ENCODE results near the gene CDK15.

The CDK15 gene

DNA sequence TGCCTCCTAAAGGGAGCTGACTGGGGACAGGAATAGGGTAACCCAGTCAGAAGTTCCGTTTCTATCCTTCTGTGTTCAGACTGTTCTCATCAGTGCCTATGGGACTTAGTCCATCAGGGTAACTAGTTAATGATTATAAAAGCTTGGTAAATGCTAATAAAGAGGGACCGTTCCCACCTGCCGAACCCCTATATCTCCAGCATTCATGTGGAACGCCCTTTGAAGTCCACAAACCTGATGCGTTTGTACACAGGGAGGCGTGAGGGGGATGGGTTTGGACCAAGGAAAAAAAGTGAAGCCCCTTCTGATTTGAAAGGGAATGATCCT, 112.9 kb downstream of the CDK15 start:
- TF ChIP-seq POLR2A (IDR thresholded peaks at IDR 0.05; ENCODE audit: low read depth, low read length) (no peak), POLR2AphosphoS5 (IDR thresholded peaks at IDR 0.05; ENCODE audit: low read depth, low read length) (no peak), TAF1 (IDR thresholded peaks at IDR 0.05; ENCODE audit: borderline replicate concordance, low read depth, low read length) (no peak)
- DNase-seq (ENCODE audit: insufficient read length): no peak
- no peak for FAIRE-seq

DNA sequence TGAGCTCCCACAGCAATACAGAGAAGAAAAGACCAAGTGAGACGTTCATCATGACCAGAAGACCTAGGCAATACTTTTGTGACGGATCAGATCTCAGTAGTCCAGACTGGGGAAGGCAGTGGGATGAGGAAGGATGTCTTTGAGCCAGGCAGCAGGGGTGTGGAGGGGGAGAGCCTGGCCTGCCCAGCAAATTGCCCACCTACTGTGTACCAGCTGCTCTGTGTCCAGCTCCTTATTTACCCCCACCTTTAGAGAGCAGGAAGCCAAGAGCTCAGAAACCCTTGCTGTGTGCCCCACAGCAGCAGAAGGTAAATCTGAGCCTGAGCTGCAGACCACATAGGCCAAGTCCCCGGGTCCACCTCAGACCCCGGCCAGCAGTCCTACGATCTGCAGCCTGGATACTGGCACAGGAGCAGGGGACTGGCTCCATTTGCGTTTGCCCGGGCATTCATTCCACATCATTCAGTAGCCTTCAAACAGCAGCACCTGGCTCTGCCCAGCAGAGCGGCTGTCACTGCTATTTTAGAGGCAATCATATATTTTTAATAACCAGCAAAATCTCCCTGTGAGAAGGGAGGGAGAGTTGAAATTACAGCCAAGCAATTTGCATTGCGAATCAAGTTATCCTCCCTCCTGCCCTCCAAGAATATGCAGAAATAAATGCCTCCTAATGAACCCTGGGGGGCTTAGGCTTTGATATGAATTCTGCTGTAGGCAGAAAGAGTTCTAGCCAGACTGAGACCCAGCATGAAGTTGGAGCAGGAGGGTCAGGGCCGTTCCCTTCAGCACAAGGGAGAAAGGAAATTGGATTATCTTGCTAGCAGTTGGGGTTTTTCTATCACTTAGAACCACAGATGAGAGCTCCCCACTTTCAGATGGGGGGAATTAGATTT, 117.3 kb downstream of the CDK15 start:
- no peak for FAIRE-seq
- TF ChIP-seq TAF1 (IDR thresholded peaks at IDR 0.05; ENCODE audit: borderline replicate concordance, low read depth, low read length) (no peak), POLR2A (IDR thresholded peaks at IDR 0.05; ENCODE audit: low read depth, low read length) (no peak), POLR2AphosphoS5 (IDR thresholded peaks at IDR 0.05; ENCODE audit: low read depth, low read length) (no peak)
- DNase-seq (ENCODE audit: insufficient read length): no peak

DNA sequence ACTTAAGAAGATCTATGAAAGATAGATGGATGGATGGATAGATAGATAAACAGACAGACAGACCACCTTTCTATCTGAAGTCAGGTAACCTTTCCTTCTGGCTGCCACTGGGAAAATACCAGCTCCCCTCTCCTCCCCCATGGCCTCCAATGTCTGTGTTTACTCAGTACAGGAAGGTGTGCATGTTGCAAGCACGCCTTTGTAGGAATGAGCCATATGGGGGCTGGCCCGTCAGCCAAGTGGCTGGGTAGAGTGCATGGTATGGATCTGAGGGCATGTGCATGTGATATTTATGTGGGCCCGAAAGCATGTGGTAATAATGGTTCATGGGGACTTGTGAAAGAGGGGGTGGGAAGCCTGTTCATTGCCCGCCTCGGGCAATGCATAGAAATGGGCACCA, 118.1 kb downstream of the CDK15 start:
- FAIRE-seq (no peak), DNase-seq (ENCODE audit: insufficient read length) (no peak)
- TF ChIP-seq POLR2AphosphoS5 (IDR thresholded peaks at IDR 0.05; ENCODE audit: low read depth, low read length) (no peak), TAF1 (IDR thresholded peaks at IDR 0.05; ENCODE audit: borderline replicate concordance, low read depth, low read length) (no peak), POLR2A (IDR thresholded peaks at IDR 0.05; ENCODE audit: low read depth, low read length) (no peak)

DNA sequence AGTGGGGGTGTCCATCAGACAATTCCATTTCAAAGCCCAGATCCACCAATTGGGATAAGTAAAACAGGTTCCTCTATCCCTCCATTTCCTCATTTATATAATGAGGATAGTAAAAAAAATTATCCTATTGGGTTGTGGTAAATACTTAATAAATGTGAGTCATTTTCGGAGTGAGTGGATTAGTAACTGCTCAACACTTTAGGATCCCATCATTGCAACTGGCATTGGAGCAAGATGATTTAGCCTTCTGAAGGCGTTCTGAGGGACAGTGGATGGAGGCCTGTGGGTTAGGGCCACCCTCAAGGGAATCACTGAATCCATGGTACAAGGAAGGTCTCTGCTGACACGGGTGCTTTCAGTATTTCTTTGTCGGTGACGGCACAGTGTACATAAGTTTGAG, 118.7 kb downstream of the CDK15 start:
- DNase-seq (ENCODE audit: insufficient read length) (no peak), FAIRE-seq (no peak)
- no peak for TF ChIP-seq POLR2A (IDR thresholded peaks at IDR 0.05; ENCODE audit: low read depth, low read length)
- TF ChIP-seq TAF1 (IDR thresholded peaks at IDR 0.05; ENCODE audit: borderline replicate concordance, low read depth, low read length): no peak
- no peak for TF ChIP-seq POLR2AphosphoS5 (IDR thresholded peaks at IDR 0.05; ENCODE audit: low read depth, low read length)

DNA sequence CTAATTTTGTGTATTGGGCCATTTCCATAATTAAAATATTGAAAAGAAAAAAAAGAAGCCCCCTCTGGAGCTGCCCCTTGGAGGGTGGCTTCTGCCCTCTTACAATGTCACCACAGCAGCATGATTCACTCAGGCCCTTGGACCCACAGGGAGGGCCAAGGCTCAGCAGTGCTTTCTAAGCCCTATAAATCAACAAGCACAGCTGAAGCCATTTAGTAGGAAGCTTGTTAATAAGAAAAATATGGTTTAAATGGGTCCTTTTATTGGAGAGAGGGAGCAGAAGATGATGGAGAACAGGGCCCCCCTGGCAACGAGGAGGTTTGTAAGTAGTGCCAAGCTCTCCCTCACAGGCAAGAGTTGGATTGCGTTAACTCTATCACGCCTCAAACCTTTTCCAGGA, 119.7 kb downstream of the CDK15 start:
- TF ChIP-seq TAF1 (IDR thresholded peaks at IDR 0.05; ENCODE audit: borderline replicate concordance, low read depth, low read length) (no peak), POLR2A (IDR thresholded peaks at IDR 0.05; ENCODE audit: low read depth, low read length) (no peak), POLR2AphosphoS5 (IDR thresholded peaks at IDR 0.05; ENCODE audit: low read depth, low read length) (no peak)
- FAIRE-seq (no peak), DNase-seq (ENCODE audit: insufficient read length) (no peak)

DNA sequence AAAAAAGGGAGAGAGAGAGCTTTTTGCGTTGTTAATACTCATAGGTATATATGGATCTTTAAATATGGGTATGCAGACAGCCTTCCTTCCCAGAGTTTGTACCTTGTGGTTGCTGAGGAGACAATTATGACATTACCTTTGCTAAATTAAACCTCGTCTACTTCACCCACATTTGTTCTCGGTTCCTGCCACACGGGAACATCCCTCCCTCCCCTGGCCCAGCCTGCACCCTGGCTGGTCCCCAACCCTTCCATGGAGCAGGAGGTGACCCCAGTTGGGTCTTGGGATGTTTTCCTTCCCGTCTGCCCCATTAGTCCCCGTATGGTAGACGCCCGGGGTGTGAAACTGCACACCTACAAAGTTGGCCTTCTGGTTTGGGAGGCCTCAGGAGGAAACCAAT, 122.0 kb downstream of the CDK15 start:
- FAIRE-seq: no peak
- DNase-seq (ENCODE audit: insufficient read length): no peak
- no peak for TF ChIP-seq TAF1 (IDR thresholded peaks at IDR 0.05; ENCODE audit: borderline replicate concordance, low read depth, low read length)
- TF ChIP-seq POLR2A (IDR thresholded peaks at IDR 0.05; ENCODE audit: low read depth, low read length): no peak
- TF ChIP-seq POLR2AphosphoS5 (IDR thresholded peaks at IDR 0.05; ENCODE audit: low read depth, low read length): no peak

DNA sequence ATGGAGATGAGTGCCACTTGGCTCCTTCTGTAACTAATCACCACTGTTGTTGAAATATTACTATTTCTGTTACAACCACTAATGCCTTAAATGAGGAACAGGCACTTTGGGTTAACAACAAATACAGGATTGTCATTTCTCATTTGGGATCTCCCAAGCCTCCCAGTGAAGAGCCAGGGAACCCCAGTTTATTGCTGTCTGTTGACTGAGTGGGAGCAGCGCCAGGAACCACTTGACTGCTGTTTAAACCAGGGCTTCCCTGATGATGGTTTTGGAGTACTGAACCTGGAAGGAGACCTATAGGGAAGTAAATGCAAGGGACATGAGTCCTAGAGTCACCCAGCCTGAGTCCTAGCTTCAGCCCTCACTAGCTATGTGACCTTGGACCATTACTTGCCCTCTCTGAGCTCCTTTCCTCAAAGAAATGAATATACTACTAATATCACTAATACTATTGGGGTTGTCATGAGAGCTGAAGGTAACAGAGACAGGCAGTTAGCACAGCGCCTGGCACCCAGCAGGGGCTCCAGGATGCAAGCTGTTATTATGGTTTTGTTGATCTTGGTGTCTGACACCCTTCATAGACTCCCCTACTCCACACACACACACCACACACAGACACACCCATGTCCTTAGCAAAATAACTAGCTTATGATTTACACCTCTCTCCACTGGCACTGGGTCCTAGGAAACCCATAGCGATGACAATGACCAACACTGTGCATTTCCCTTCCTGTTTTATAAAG, 123.1 kb downstream of the CDK15 start:
- TF ChIP-seq POLR2A (IDR thresholded peaks at IDR 0.05; ENCODE audit: low read depth, low read length) (no peak), TAF1 (IDR thresholded peaks at IDR 0.05; ENCODE audit: borderline replicate concordance, low read depth, low read length) (no peak), POLR2AphosphoS5 (IDR thresholded peaks at IDR 0.05; ENCODE audit: low read depth, low read length) (no peak)
- DNase-seq (ENCODE audit: insufficient read length) (no peak), FAIRE-seq (no peak)

DNA sequence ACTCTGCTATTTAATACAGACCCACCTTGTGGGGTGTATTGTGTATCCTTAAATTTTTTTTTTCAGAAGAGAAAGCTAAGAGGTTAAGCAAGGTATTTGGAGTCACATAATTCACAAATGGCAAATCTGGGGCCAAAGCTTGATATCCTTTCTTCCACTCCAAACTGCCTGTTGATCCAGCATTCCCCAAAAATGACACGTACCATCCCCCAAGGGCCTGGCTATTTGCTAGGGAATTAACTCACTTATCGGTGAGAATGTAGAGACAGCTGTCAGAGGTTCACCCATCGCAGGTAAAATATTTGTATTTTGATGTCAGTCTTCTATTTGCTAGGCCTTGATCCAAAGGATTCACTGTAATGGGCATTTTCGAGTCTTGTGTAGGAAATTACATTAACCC, 123.7 kb downstream of the CDK15 start:
- FAIRE-seq: no peak
- no peak for TF ChIP-seq POLR2AphosphoS5 (IDR thresholded peaks at IDR 0.05; ENCODE audit: low read depth, low read length)
- TF ChIP-seq POLR2A (IDR thresholded peaks at IDR 0.05; ENCODE audit: low read depth, low read length): no peak
- no peak for TF ChIP-seq TAF1 (IDR thresholded peaks at IDR 0.05; ENCODE audit: borderline replicate concordance, low read depth, low read length)
- no peak for DNase-seq (ENCODE audit: insufficient read length)

DNA sequence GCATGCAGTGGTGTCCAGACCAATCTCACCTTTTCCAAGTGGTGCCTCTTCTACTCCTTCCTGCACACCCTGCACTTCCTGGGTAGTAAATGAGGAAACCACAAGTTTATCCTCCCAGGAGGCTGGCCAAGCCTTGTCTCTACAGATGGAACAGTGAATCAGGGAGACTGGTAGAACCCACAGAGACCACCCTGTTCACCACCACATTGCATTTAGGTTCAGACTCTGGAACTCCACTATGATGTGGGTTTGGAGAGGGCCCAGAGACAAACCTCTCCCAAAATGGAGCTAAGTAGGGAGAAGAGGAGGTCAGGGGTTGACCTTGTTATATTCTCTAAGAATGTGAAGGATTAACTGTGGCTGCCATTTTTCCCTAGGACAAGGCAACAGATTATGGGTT, 124.5 kb downstream of the CDK15 start:
- DNase-seq (ENCODE audit: insufficient read length) (no peak), FAIRE-seq (no peak)
- TF ChIP-seq TAF1 (IDR thresholded peaks at IDR 0.05; ENCODE audit: borderline replicate concordance, low read depth, low read length) (no peak), POLR2AphosphoS5 (IDR thresholded peaks at IDR 0.05; ENCODE audit: low read depth, low read length) (no peak), POLR2A (IDR thresholded peaks at IDR 0.05; ENCODE audit: low read depth, low read length) (no peak)

DNA sequence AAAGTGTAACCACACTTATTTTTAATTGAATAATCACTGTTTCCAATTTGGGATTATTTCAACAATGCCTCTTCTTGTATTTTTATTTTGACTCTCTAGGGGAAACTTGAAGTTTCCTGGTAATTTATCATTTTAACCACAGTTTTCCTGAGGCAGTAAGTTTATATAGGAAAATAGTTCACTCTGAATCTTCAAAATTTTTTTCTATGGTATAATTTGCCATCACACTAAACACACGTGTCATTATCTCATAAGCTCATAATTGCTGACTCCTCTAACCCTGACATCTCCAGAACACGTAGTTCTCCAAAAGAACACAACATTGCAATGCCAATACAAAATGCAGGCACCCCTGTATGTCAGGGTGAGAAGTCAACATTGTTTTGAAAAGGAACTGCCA, 125.1 kb downstream of the CDK15 start:
- FAIRE-seq (no peak), DNase-seq (ENCODE audit: insufficient read length) (no peak)
- TF ChIP-seq POLR2A (IDR thresholded peaks at IDR 0.05; ENCODE audit: low read depth, low read length) (no peak), POLR2AphosphoS5 (IDR thresholded peaks at IDR 0.05; ENCODE audit: low read depth, low read length) (no peak), TAF1 (IDR thresholded peaks at IDR 0.05; ENCODE audit: borderline replicate concordance, low read depth, low read length) (no peak)

DNA sequence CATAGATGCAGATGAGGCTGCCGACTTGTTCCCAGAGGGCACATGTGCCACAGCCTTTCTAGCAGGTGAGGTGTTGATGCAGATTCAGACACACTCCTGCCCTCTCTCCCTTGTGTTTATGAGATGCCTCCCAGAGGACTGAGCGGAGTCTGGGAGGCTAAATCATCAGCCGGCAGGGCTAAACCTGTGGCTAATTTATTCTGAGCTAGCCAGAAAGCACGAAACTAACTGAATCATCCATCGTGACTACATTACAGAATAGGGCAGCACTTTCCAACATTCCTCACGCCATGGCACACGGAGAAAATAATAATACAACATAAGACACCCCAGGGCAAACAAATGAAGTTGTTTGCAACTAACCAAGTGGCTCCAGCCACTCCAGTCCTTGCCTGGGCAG, 125.6 kb downstream of the CDK15 start:
- DNase-seq (ENCODE audit: insufficient read length): no peak
- TF ChIP-seq POLR2AphosphoS5 (IDR thresholded peaks at IDR 0.05; ENCODE audit: low read depth, low read length) (no peak), TAF1 (IDR thresholded peaks at IDR 0.05; ENCODE audit: borderline replicate concordance, low read depth, low read length) (no peak), POLR2A (IDR thresholded peaks at IDR 0.05; ENCODE audit: low read depth, low read length) (no peak)
- no peak for FAIRE-seq

DNA sequence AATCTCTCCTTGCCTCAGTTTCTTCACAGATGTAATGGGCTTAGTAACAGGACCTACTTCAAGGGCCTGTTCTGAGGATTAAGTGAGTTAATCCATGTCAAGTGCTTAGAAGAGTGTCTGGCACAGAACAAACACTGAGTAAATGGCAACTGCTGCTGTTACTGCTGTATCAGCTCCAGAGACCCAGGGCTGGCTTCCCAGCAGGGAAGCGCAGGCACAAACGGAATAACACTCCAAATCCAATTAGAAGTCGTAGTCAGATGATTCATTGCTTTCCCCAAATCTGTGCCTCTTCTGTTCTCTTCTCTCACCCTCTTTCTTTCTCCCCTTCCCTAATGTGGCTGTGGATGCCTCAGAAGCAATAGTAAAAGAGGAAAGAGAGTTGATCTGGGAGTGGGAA, 126.2 kb downstream of the CDK15 start:
- FAIRE-seq (no peak), DNase-seq (ENCODE audit: insufficient read length) (no peak)
- TF ChIP-seq POLR2A (IDR thresholded peaks at IDR 0.05; ENCODE audit: low read depth, low read length) (no peak), TAF1 (IDR thresholded peaks at IDR 0.05; ENCODE audit: borderline replicate concordance, low read depth, low read length) (no peak), POLR2AphosphoS5 (IDR thresholded peaks at IDR 0.05; ENCODE audit: low read depth, low read length) (no peak)
